GM19238 (cell line): ENCODE results near the gene SMAP2.
A peak's percentile ranks its signal among the peaks of the same experiment; 100 is the strongest.
"Not testable (repeated sequence)": the region's sequence is repeated elsewhere in the genome, so short reads cannot be mapped to it uniquely, and the experiment has no call there.

ENCODE experiments used
- DNase-seq: peaks from one replicate; pipeline ENCODE4 v3.0.0; 2011; ENCODE audit warnings: low spot score; ENCODE audit not compliant: insufficient read length

Gene SMAP2

GRCh38 chr1:40373323-40374283, at the start of gene SMAP2:
SMAP2 (plus strand) TSS chr1:40373727; CDS start chr1:40374121, 394 bp downstream.
- DNase-seq, result peak; percentile 96

GRCh38 chr1:40331403-40331802, 42.1 kb upstream of the SMAP2 start:
- not testable (repeated sequence) for DNase-seq

DNA sequence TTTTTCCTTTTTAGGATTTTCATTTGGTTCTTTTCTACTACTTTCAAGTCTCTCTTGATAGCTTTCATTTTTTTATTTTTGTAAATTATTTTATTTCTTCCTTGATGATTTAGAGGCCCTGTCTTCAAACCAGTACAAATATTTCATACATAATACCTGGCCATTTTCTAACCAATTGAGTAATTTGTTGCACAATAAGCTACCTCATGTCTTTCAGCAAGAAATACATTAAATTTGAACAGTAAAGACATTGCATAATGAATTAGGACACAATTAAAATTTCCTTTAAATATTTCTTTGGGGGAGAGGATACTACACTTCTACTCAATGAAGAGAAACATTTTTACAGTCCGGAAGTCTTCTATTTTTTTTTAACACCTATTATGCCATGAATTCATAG, 40.8 kb upstream of the SMAP2 start:
- no peak for DNase-seq

- DNase-seq, result no peak
Measured at GRCh38 chr1:40337443-40337842, 36.1 kb upstream of the SMAP2 start.

GRCh38 chr1:40338745-40339419, 34.6 kb upstream of the SMAP2 start:
- DNase-seq, result peak; percentile 54

DNA sequence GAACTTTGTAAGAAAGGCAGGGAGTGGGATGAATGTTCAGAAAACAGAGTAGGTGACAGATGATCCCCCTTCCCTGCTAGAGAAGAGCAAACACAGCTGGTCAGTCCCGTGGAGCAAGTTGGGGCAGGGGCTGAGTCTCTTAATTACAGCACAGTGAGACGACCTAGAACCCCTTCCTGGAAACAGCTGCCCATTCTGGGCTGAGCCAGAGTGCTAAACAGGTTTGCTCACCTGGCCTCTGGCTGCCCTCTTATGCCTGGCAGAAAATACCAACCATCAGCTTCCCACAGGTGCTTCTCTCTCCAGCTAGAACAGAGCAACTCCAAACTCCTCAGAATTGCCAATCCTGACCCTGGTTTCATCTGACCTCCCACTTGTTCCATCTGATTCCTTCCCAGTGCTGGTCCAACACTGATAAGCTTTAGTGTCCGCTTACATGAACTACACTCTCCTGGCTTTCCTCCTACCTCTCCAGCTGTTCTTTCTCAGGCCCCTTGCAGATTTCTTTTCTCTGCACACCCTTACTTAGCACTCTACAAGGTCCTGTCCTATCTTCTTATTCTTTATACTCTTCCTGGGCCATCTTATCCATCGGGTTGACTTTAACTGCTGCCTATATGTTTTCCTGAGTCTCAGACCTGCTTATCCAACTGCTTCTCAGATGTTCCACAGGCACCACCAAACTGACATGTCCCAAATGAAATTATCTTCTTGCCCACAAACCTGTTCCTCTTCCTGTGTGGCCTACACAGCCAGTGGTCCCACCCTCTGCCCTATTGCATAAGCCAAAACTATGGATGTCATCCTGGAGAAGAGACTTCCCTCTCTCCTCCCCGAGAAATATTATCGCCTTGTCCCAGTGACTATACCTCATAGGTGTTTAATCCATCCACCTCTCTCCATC, 33.9 kb upstream of the SMAP2 start:
- no peak for DNase-seq

DNA sequence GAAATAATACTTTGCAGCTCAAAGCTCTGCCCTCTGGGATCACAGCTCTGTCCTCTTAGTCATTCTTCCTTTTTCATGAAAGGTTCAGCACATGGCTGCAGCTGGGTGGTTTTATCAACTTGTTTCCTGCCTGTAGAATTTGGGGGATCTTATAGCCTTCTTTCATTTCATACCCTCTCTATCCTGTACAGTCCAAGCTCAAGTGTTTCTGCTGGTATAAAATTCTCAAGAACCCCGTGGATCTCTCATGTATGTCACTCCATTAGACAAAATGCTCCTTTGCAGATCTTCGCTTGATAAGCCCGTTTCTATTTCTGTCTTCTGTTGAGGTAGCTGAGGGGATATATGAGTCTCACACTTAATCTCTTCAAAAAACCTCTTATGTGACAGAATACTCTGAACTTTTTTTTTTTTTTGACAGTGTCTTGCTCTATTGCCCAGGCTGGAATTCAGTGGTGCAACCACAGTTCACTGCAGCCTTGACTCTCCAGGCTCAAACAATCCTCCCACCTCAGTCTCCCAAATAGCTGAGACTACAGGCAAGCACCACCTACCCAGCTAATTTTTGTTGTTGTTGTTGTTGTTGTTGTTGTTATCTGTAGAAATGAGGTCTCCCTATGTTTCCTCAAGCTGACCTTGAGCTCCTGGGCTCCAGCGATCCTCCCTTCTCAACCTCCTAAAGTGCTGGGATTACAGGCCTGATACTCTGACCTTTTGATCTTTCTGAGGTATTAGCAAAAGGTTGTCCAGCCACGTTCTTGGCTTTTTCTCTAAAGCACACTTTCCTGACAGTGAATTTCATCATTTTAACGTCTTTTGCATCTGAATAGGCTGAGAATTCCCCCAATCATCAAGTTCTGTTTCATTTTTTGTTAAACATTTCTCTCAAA, 31.8 kb upstream of the SMAP2 start:
- no peak for DNase-seq

DNA sequence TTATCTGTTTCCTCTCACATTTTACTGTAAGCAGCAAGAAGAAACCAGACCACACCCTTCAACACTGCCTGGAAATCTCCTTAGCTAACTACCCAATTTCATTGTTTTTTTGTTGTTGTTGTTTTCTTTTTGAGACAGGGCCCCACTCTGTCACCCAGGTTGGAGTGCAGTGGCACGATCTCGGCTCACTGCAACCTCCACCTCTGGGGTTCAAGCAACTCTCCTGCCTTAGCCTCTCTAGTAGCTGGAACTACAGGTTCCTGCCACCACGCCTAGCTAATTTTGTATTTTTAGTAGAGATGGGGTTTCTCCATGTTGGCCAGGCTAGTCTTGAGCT, 31.2 kb upstream of the SMAP2 start:
- not testable (repeated sequence) for DNase-seq

DNA sequence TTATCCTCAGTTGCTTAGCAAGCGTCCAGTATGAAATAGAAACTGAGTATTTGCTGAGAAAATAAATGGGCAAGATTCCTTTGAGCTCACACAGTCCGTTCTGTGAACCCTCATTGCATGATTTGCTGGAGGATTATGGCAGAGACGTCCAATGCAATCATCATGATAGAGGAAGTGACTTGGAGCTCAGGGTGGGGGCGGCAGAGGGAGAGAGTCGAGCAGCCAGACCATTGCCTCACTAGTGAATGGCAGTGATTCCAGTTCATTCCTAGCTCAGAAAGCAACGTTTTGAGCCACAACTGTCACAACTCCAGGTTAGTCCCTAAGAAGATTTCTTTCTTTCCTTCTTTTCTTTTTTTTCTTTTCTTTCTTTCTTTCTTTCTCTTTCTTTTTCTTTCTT, 28.9 kb upstream of the SMAP2 start:
- DNase-seq, result no peak

GRCh38 chr1:40350391-40350790, 23.1 kb upstream of the SMAP2 start:
- DNase-seq, result no peak

GRCh38 chr1:40351124-40351523, 22.4 kb upstream of the SMAP2 start:
- DNase-seq, result no peak

DNA sequence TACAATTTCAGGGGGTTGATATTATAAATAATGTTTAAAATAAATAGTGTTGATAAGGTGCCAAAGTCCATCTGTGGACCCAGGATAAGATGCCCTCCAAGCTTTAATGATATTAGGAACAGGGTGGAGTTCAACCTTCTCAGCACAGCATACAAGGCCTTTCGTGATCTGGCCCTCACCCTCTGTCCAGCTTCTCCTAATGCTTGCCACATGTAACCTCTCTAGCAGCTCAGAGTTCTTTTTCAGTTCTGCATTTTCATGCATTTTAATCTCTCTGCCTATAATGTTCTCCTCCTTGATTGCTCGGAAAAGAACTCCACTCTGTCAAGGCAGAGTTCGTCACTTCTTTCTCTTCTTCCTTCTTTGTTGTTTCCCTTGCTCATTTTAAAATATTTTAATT, 21.4 kb upstream of the SMAP2 start:
- no peak for DNase-seq

DNA sequence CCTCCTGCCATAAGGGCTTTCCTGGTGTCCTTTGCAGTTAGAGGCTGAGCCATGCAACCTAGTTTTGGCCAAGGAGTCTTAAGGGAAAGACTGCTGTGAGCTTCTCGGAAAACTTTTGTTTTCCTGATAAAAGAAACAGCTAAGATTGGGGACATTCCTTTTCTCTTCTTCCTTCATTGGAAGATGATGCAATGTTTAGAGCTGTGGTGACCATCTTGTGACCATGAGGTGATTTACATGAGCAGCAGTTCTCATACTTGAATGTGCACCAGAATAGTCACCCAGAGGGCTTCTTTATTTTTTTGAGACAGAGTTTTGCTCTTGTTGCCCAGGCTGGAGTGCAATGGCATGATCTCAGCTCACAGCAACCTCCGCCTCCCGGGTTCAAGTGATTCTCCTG, 20.4 kb upstream of the SMAP2 start:
- no peak for DNase-seq

GRCh38 chr1:40357625-40358024, 15.9 kb upstream of the SMAP2 start:
- DNase-seq, result no peak

- no peak for DNase-seq
Measured at GRCh38 chr1:40360631-40361030, 12.9 kb upstream of the SMAP2 start.

DNA sequence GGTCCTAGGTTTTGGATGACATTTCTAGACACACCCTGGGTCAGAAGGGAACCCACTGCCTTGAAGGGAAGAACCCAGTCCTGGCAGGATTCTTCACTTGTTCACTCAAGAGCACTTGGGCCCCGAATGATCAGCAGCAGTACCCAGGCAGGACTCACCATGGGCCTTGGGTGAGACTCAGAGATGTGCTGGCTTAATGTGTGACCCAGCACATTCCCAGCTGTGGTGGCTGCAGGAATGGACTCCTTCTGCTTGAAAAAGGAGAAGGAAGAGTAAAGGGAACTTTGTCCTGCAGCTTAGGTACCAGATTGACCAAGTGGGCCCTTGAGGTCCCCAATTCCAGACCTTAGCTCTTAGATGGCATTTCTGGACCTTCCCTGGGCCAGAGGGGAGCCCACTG, 12.3 kb upstream of the SMAP2 start:
- DNase-seq, result no peak

GRCh38 chr1:40361637-40362036, 11.9 kb upstream of the SMAP2 start:
- no peak for DNase-seq

GRCh38 chr1:40362199-40362598, 11.3 kb upstream of the SMAP2 start:
- no peak for DNase-seq

- DNase-seq, result no peak
Measured at GRCh38 chr1:40362699-40363098, 10.8 kb upstream of the SMAP2 start.

DNA sequence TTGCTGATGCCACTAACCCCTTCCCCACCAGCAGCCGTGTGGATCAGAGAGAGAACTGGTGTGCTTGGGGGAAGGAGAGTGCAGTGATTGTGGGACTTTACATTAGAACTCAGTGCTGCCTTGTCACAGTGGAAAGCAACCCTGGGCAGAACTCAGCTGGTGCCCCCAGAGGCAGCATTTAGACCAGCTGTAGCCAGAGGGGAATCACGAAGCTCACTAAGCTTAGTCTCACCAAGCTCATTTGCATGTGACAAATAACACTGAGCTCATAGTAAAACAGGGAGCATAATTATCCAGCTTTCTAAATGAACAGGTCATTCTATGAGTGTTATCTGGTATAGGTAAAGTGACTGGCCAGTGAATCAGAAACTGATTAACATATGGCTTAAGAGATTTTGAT, 9.8 kb upstream of the SMAP2 start:
- no peak for DNase-seq
